HG02642 (cell line): ENCODE data around the gene C1orf56.

Experiments
- ATAC-seq: cut with Tn5 transposase; IDR thresholded peaks from one replicate; pipeline ENCODE4 v1.9.1; 2021; ENCODE audit warnings: mild to moderate bottlenecking; ENCODE audit not compliant: unreplicated experiment, poor library complexity

C1orf56 gene

DNA sequence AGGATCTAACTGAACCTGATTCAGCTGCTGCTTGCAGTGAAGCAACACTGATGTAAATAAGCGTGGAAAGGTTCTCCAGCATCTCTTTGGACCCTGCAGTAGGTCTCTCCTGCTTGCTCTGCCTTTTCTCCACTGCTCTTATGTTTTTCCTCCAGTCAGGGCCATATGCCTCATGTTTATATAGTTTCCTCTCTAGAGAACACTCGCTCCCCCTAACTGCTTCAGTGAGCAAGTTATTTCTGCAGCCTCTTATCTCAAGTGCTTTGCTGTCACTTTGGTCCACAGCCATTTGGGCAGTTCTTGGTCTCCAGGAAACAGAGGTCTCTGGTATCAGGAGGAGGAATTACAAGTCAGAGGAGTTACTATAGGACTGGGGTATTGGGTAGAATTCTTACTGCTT is 34.0 kb upstream of the C1orf56 start:
- ATAC-seq = no peak

DNA sequence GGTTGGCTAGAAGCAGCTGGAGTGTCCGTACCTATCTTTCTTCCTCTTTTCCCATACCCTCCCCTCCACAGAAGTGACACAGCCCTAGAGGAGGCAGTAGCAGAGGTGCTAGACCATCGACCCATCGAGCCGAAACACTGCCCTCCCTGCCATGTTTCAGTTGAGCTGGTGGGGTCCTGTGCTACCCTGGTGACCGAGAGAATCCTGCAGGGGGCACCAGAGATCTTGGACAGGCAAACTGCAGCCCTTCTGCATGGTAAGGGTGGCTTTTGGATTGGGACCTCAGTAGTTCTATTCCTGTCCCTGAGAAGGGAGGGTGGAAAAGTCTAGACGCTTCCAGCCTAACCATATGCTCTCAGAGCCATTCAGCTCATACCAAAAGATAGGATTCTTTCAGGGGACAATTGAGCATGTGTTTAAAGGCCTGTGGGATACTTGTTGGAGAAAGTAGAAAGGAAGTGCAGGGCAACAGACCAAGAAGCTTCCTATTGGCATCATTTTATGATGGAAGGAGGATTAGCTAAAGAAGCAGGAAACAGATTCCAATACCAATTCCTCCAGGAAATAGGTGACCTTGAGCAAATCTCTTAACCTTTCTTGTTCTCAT is 22.9 kb upstream of the C1orf56 start:
- ATAC-seq = peak; percentile 64

GRCh38 chr1:151026460-151026859 is 21.1 kb upstream of the C1orf56 start:
- no peak for ATAC-seq

- no peak for ATAC-seq
Measured at GRCh38 chr1:151032164-151032563, 15.4 kb upstream of the C1orf56 start.

DNA sequence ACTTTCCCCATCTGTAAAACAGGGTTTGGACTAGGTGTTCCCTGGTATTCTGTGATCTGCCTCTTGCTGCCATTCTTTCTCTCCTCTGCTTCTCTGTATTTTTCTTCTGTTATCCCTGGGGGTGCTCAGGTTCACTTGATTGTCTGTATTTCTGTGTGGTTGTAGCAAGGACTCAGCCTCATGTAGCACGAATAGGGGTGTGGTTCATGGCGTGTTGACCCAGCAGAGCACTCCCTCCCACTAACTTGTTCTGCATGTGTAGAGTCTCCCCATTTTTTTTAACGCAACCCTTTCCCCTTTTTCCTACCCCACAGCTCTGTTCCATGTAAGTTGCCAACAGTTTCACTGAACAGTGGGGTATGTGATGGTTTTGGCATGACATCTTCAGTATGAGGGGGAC is 12.4 kb upstream of the C1orf56 start:
- ATAC-seq = no peak

DNA sequence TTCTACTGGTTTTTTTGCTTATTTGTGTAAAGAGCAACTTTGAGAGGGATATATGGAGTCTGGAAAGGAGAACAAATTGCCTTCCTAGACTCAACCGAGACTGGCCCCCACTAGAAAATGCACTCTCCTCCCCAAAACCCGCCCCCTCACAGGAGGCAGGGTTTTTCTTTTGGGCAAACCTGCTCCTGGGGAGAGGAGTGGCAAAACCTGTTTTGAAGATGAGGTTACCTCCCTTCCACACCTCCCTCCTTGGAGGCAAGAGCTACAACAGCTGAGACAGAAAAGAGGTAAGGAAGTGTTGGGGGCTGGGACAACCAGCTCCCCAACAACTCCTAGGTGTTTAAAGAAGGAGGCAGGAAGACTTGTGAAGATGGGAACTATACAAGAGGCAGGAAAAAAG is 11.2 kb upstream of the C1orf56 start, which contains the start of gene BNIPL:
TSS of gene BNIPL (plus strand) at position 231 of the 400 bp plus-strand sequence. CDS start at position 371, 140 bp downstream.
- ATAC-seq = no peak

- no peak for ATAC-seq
Measured at GRCh38 chr1:151037032-151037431, 10.5 kb upstream of the C1orf56 start.

- no peak for ATAC-seq
Measured at GRCh38 chr1:151039521-151039920, 8.0 kb upstream of the C1orf56 start.

DNA sequence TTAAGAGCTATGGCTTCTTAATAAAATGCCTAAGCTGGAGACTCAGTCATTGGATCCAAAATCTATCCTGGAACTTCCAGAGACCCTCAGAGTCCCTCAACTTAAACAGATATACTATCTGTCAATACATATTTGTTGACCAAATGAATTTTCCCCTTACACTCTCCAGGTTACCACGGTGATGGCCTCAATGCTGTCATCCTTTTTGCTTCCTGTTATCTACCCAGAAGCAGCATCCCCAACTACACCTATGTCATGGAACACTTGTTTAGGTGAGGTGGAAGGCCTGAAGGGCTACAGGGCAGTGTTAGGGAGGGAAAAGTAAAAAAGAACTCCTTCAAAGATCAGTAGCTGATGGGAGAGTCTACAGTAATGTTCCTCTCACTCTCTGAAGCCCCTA is 4.4 kb upstream of the C1orf56 start:
- ATAC-seq = no peak

GRCh38 chr1:151047925-151048644 is 534 bp downstream of the C1orf56 start:
- ATAC-seq = peak; percentile 57

GRCh38 chr1:151048645-151049032 is 1.1 kb downstream of the C1orf56 start:
- no peak for ATAC-seq

- ATAC-seq = no peak
Measured at GRCh38 chr1:151049458-151049857, 1.9 kb downstream of the C1orf56 start.

- ATAC-seq = no peak
Measured at GRCh38 chr1:151050051-151050688, 2.6 kb downstream of the C1orf56 start.

- no peak for ATAC-seq
Measured at GRCh38 chr1:151051356-151052009, 3.9 kb downstream of the C1orf56 start.

- ATAC-seq = no peak
Measured at GRCh38 chr1:151054971-151055547, 7.5 kb downstream of the C1orf56 start.

DNA sequence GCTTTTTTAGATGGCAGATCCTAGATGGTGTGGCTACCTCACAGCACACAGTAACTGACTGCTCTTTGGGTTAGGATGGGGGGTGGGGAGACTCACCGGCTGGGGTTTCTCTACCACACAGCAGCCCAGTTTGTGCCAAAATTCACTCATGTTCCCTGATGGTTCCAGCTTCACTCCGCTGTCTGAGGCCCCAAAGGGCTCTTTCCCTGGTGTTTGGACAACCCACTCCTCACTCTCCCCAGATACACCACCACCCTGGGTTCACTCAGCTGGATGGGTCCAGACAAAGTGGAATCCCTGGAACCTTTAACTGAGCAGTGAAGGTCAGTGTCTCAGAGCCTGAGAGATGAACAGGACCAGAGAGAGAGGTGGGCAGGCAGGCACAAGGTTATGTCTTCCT is 8.0 kb downstream of the C1orf56 start:
- ATAC-seq = no peak

DNA sequence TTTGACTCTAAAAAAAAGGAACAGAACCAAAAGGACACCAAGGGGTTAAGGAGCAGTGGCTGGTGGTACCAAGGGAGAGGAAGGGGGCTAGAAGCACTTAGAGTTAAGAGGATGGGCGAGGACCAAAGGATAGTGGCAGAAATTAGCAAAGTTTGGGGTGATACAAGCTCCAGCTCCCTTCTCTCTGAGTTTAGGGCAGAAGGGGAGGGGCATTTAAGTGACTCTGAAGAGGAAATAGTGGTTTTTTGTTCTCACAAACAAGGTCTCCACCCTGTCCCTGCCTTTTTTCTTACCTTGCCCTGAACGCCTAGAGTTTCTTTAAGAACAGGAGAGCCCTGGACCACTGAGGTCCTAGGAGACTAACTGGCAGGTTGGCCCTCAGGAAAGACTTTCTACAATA is 8.6 kb downstream of the C1orf56 start:
- ATAC-seq = no peak

DNA sequence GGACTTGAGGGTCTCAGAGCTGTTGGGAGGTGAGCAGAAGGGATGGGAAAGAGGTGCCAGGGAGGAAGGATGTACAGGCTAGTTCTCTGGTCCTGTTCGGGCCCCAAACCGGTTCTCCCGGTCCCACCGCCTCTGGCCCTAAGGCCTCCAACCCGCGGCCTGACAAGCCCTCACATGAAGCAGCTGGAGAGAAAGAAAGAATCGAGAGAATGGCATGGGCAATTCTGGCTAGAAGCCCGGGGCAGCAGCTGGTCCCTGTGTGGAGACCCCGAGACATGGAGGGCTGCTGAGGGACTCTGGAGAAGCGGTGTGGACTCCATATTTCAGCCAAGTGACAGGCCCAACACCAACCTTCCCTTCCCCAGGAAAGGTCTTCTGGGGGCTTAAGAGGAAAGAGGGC is 11.1 kb downstream of the C1orf56 start:
- no peak for ATAC-seq

DNA sequence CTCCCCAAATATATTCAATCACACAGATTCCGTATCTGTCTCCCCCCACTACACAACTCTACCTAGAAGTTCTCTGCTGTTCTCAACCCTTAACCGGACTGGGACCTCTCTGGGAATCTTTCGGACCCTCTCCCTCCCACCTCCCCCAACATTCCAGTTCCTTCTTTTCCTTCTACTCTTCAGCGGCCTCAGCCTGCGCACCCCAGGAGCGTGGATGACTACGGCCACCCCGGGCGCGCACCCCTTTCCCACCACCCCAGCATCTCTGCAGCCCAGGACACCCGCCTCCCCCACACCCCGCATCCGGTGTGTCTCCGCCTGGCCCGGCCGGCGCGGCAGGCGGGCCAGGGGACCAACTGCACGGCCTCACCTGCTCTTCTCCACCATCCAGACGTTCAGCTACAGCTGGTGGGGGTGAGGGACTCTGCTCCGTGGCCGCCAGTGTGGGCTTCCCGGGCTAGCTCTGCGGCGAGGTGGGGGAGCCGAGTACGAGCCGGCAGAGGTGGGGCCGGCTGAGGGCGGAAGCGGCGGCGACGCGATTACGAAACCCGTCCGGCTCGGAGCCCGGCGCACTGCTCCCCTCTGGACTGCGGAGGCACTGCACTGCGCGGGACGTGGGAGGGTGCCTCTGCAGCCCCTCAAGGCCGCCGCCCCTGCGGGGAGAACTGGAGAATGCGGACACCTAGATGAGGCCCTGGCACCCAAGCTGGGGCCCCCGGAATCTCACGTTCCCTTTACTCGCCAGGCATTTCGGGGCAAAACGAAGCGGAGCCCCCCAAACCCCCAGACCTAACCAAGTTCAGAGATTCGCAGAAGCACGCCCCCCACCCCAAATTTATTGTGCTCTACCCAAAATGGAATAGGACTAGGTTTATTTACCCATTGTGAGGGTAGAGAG is 11.8 kb downstream of the C1orf56 start, which contains the start of gene CDC42SE1:
TSS of gene CDC42SE1 (minus strand) at position 514 of the 898 bp plus-strand sequence. CDS start 3,892 bp downstream, outside the sequence.
- peak; percentile 82 for ATAC-seq
